GM12864 (cell line): ENCODE data around the gene CPNE9.

Experiments
- DNase-seq: peaks from one replicate; pipeline ENCODE4 v3.0.0-alpha.2; 2011; ENCODE audit warnings: low read depth
- H3K4me3 ChIP-seq: 2 replicates; pipeline ENCODE4 v1.5.1; 2011; ENCODE audit warnings: mild to moderate bottlenecking, low read depth, low read length, control low read depth
- CTCF ChIP-seq: IDR thresholded peaks from 2 replicates; pipeline ENCODE4 v1.5.1; 2011; ENCODE audit warnings: low read depth, mild to moderate bottlenecking, moderate library complexity, low read length, control low read depth, inconsistent platforms; ENCODE audit errors: missing control alignments

The CPNE9 gene

GRCh38 chr3:9669720-9670432 lies 33.8 kb upstream of the CPNE9 start:
- no peak for TF ChIP-seq CTCF
- DNase-seq: no peak

GRCh38 chr3:9673082-9673481 lies 30.6 kb upstream of the CPNE9 start:
- no peak overlapping the region for H3K4me3 ChIP-seq
- no peak for TF ChIP-seq CTCF
- no peak for DNase-seq

More at GRCh38 chr3:9669720-9670432, 33.8 kb upstream of the CPNE9 start:
- no peak overlapping the region for H3K4me3 ChIP-seq

- no peak overlapping the region for H3K4me3 ChIP-seq
- no peak for TF ChIP-seq CTCF
- no peak for DNase-seq
Observed at GRCh38 chr3:9673752-9674151, 29.9 kb upstream of the CPNE9 start.

- no peak overlapping the region for H3K4me3 ChIP-seq
- DNase-seq: no peak
- no peak for TF ChIP-seq CTCF
Observed at GRCh38 chr3:9675736-9676290, 27.8 kb upstream of the CPNE9 start.

- DNase-seq: no peak
- no peak overlapping the region for H3K4me3 ChIP-seq
- no peak for TF ChIP-seq CTCF
Observed at GRCh38 chr3:9676785-9677184, 26.8 kb upstream of the CPNE9 start.

- DNase-seq: no peak
- TF ChIP-seq CTCF: no peak
- H3K4me3 ChIP-seq: no peak overlapping the region
Observed at GRCh38 chr3:9678493-9678892, 25.1 kb upstream of the CPNE9 start.
